ENCODE data around the gene MAP3K8.

- TF ChIP-seq USF2 (CRISPR knock-in tag; IDR thresholded peaks at IDR 0.05): no peak
- no peak for TF ChIP-seq CTCF (IDR thresholded peaks at IDR 0.05)
- no peak for TF ChIP-seq TEAD4 (CRISPR knock-in tag; IDR thresholded peaks at IDR 0.05)
- TF ChIP-seq, protein P1, sequence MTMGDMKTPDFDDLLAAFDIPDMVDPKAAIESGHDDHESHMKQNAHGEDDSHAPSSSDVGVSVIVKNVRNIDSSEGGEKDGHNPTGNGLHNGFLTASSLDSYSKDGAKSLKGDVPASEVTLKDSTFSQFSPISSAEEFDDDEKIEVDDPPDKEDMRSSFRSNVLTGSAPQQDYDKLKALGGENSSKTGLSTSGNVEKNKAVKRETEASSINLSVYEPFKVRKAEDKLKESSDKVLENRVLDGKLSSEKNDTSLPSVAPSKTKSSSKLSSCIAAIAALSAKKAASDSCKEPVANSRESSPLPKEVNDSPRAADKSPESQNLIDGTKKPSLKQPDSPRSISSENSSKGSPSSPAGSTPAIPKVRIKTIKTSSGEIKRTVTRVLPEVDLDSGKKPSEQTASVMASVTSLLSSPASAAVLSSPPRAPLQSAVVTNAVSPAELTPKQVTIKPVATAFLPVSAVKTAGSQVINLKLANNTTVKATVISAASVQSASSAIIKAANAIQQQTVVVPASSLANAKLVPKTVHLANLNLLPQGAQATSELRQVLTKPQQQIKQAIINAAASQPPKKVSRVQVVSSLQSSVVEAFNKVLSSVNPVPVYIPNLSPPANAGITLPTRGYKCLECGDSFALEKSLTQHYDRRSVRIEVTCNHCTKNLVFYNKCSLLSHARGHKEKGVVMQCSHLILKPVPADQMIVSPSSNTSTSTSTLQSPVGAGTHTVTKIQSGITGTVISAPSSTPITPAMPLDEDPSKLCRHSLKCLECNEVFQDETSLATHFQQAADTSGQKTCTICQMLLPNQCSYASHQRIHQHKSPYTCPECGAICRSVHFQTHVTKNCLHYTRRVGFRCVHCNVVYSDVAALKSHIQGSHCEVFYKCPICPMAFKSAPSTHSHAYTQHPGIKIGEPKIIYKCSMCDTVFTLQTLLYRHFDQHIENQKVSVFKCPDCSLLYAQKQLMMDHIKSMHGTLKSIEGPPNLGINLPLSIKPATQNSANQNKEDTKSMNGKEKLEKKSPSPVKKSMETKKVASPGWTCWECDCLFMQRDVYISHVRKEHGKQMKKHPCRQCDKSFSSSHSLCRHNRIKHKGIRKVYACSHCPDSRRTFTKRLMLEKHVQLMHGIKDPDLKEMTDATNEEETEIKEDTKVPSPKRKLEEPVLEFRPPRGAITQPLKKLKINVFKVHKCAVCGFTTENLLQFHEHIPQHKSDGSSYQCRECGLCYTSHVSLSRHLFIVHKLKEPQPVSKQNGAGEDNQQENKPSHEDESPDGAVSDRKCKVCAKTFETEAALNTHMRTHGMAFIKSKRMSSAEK (CRISPR knock-in tag; IDR thresholded peaks at IDR 0.05; ENCODE audit: borderline replicate concordance): no peak
- TF ChIP-seq CREB1 (CRISPR knock-in tag; IDR thresholded peaks at IDR 0.05): no peak
- no peak for TF ChIP-seq MAX (CRISPR knock-in tag; IDR thresholded peaks at IDR 0.05)
- TF ChIP-seq SP1 (CRISPR knock-in tag; conservative IDR thresholded peaks at IDR 0.05): no peak
- TF ChIP-seq ETV6 (CRISPR knock-in tag; IDR thresholded peaks at IDR 0.05): no peak
- TF ChIP-seq TCF7 (CRISPR knock-in tag; IDR thresholded peaks at IDR 0.05; ENCODE audit: low read depth): no peak
- TF ChIP-seq JUN (CRISPR knock-in tag; IDR thresholded peaks at IDR 0.05): no peak
- no peak for TF ChIP-seq FOXJ3 (CRISPR knock-in tag; IDR thresholded peaks at IDR 0.05; ENCODE audit: borderline replicate concordance)
- TF ChIP-seq HMGXB4 (CRISPR knock-in tag; IDR thresholded peaks at IDR 0.05): no peak
Measured at GRCh38 chr10:30467651-30468338, 33.8 kb downstream of the MAP3K8 start.
